HG03442 (cell line): Measurements from ENCODE around the gene SLC25A33.
"Not testable (repeated sequence)": the region's sequence is repeated elsewhere in the genome, so short reads cannot be mapped to it uniquely, and the experiment has no call there.

ENCODE experiments used
- ATAC-seq: cut with Tn5 transposase; IDR thresholded peaks from one replicate; pipeline ENCODE4 v1.9.1; 2021; ENCODE audit warnings: mild to moderate bottlenecking, moderate library complexity; ENCODE audit not compliant: unreplicated experiment

Gene SLC25A33

DNA sequence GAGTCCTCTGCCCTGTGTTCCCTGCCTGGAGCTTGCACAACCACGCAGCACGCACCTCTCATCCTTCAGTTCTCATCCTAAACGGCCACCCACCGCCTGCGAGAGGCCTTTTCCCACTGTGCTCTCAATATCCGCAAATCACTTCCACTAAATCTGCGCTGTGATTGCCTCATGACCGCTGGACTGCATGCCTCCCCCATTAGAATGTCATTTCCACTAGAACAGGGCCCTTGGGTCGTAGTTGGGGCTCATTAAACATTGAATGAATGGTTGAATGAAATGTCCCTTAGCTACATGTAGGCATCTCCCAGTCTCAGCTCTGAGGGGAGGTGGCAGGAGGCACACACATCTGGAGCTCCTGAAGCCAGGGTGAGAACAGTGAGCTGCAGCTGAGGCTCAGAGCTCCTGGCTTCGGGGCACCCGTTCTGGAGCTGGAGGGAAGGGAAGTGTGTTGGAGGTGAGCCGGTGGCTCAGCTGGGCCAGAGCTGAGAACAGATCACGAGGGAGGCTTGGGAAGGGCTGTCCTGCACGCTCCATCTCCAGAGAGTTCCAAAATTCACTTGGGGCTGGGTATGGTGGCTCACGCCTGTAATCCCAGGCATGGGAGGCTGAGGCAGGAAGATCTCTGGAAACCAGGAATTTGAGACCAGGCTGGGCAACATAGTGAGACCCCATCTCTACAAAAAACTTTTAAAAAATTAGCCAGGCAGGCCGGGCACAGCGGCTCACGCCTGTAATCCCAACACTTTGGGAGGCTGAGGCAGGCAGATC, 79.8 kb downstream of the SLC25A33 start:
- no peak for ATAC-seq

GRCh38 chr1:9621032-9621431, 81.8 kb downstream of the SLC25A33 start:
- ATAC-seq = no peak

- no peak for ATAC-seq
Observed at GRCh38 chr1:9624081-9624480, 84.8 kb downstream of the SLC25A33 start.

DNA sequence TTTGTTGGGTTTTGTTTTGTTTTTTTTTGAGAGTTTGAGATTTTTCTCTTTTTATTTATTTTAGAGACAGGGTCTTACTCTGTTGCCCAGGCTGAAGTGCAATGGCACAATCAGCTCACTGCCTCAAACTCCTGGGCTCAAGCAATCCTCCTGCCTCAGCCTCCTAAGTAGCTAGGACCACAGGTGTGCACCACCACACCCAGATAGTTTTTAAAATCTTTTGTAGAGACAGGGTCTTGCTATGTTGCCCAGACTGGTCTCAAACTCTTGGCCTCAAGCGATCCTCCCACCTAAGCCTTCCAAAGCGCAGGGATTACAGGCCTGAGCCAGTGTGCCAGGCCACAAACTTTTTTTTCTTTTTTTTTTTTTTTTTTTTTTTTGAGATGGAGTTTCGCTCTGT, 85.8 kb downstream of the SLC25A33 start:
- ATAC-seq = not testable (repeated sequence)

- no peak for ATAC-seq
Observed at GRCh38 chr1:9626201-9626608, 86.9 kb downstream of the SLC25A33 start.

- no peak for ATAC-seq
Observed at GRCh38 chr1:9628541-9629444, 89.5 kb downstream of the SLC25A33 start.

GRCh38 chr1:9629445-9630201, 90.4 kb downstream of the SLC25A33 start:
- ATAC-seq = no peak

DNA sequence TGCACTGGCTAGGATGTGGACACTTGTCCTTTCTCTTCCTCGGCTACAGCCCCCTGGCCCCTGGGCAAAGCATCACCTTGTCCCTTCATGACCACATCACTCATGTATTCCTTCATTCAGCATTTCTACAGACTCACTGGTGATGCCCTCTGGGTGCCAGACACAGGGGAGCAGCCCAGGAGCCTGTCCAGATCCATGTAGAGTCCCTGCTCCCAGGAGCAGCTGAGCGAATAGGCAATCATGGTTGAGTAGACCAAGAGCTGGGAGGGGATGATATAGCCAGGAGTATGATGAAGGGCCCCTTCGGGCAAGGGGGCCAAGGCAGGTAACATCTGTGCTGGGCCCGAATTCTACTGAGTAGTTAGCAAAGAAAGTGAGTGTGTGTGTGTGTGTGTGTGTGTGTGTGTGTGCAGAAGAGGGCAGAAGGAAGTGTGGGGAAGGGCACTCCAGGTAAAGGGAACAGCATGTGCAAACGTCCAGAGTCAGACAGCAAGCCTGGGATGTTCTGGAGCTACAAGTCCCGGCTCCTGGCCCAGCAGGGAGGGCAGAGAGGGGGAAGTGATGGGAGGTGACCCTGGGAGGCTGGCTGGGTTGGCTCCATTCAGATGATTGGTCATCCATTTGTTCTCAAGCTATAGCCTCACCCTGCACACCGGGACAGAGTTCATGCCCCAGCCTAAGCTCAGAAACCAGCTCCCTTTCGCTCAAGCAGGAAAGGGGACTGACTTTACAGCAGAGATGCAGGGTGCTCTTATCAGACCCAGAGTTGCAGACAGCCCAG, 91.3 kb downstream of the SLC25A33 start:
- no peak for ATAC-seq

DNA sequence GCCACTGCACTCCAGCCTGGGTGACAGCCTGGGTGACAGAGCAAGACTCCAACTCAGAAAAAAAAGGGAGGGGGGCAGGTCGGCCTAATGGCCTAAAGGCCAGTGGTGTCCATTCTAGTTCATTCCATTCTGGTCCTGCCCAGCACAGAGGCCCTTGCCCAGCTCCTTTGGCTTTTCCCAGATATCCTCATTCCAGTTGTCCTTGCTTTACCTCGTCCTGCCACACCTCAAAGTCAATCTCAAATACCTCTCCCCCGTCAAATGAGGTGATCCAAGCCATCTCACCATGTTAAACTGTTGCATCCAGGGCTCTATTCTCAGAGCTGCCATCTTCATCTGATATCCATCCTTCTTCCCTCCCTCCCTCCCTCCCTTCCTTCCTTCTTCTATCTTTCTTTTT, 92.3 kb downstream of the SLC25A33 start:
- ATAC-seq = no peak

DNA sequence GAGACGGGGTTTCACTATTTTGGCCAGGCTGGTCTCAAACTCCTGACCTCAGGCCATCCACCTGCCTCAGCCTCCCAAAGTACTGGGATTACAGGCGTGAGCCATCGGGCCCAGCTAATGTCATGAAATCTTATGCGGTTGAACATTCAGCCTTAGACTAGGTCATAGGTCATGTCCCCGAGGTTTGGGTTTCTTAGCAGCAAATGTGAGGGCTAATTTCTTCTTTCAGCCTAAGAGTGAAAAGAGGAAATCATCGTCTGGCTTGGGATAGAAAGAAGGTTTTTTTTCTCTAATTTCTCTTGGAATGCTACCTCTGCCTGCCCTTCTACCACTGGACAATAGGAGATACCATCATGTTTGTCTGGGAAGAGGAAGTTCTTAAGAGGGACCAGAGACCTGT, 94.2 kb downstream of the SLC25A33 start:
- ATAC-seq = no peak

- ATAC-seq = no peak
Observed at GRCh38 chr1:9634582-9634981, 95.3 kb downstream of the SLC25A33 start.
